SH-SY5Y (cell line): ENCODE measurements around the gene RIN1.

Experiments used
- GATA2 ChIP-seq: IDR thresholded peaks from 2 replicates; pipeline ENCODE4 v1.6.1; 2011; ENCODE audit warnings: mild to moderate bottlenecking, low read depth, low read length
- GATA3 ChIP-seq: IDR thresholded peaks from 2 replicates; pipeline ENCODE4 v1.6.1; 2011; ENCODE audit warnings: low read depth, mild to moderate bottlenecking, low read length, moderate library complexity

Gene RIN1

GRCh38 chr11:66336234-66337102 lies at the start of gene RIN1:
TSS of gene RIN1 (minus strand) at chr11:66336434. CDS start at chr11:66336402, 32 bp downstream.
- no peak for TF ChIP-seq GATA2

- no peak for TF ChIP-seq GATA3
- no peak for TF ChIP-seq GATA2
Measured at GRCh38 chr11:66373265-66373664, 37.0 kb upstream of the RIN1 start.

GRCh38 chr11:66371627-66372415 lies 35.6 kb upstream of the RIN1 start, which contains the start of gene SLC29A2:
TSS of gene SLC29A2 (minus strand) at chr11:66371760. CDS start at chr11:66371591, 169 bp downstream.
- TF ChIP-seq GATA2 (no peak), GATA3 (no peak)

- no peak for TF ChIP-seq GATA2
- no peak for TF ChIP-seq GATA3
Measured at GRCh38 chr11:66369073-66369894, 33.0 kb upstream of the RIN1 start.

- TF ChIP-seq GATA2: no peak
- TF ChIP-seq GATA3: no peak
Measured at GRCh38 chr11:66368484-66368883, 32.2 kb upstream of the RIN1 start.

- no peak for TF ChIP-seq GATA3
Measured at GRCh38 chr11:66367561-66368312, 31.5 kb upstream of the RIN1 start.

- TF ChIP-seq GATA2 (no peak), GATA3 (no peak)
Measured at GRCh38 chr11:66366844-66367477, 30.7 kb upstream of the RIN1 start.

- TF ChIP-seq GATA2 (no peak), GATA3 (no peak)
Measured at GRCh38 chr11:66365711-66366619, 29.7 kb upstream of the RIN1 start.

- no peak for TF ChIP-seq GATA2
- TF ChIP-seq GATA3: no peak
Measured at GRCh38 chr11:66365166-66365565, 28.9 kb upstream of the RIN1 start.

- TF ChIP-seq GATA3 (no peak), GATA2 (no peak)
Measured at GRCh38 chr11:66363805-66364535, 27.7 kb upstream of the RIN1 start.

- TF ChIP-seq GATA2 (no peak), GATA3 (no peak)
Measured at GRCh38 chr11:66363187-66363601, 27.0 kb upstream of the RIN1 start.
